RWPE2 (cell line): ENCODE data around the gene GET4.
"Not testable (repeated sequence)": the region's sequence is repeated elsewhere in the genome, so short reads cannot be mapped to it uniquely, and the experiment has no call there.

Experiments
- ATAC-seq: fragments of 200-7000 bp; cut with Tn5 transposase; 3 replicates; pipeline ENCODE4 v1.9.1; 2021; ENCODE audit warnings: low read depth
- DNase-seq: peaks from one replicate; pipeline ENCODE4 v3.0.0-alpha.2; 2020; ENCODE audit warnings: low spot score
- H3K27ac ChIP-seq: fragments of 450-650 bp; 2 replicates; pipeline ENCODE4 v1.5.1; 2017; ENCODE audit warnings: mild to moderate bottlenecking; ENCODE audit not compliant: poor library complexity, severe bottlenecking
- H3K27me3 ChIP-seq: fragments of 250-450 bp; sonication (Bioruptor Pico); 2 replicates; pipeline ENCODE4 v1.5.1; 2021; ENCODE audit warnings: mild to moderate bottlenecking, moderate library complexity; ENCODE audit not compliant: insufficient read depth, poor library complexity, severe bottlenecking
- H3K36me3 ChIP-seq: fragments of 250-450 bp; sonication (Bioruptor Pico); 2 replicates; pipeline ENCODE4 v1.5.1; 2020; ENCODE audit warnings: low read depth, mild to moderate bottlenecking, moderate library complexity
- H3K4me1 ChIP-seq: fragments of 250-450 bp; sonication (Bioruptor Pico); 2 replicates; pipeline ENCODE4 v1.5.1; 2021; ENCODE audit warnings: mild to moderate bottlenecking, moderate library complexity; ENCODE audit not compliant: insufficient read depth, poor library complexity, severe bottlenecking
- H3K4me3 ChIP-seq: fragments of 250-450 bp; sonication (Bioruptor Pico); 2 replicates; pipeline ENCODE4 v1.5.1; 2021; ENCODE audit warnings: mild to moderate bottlenecking, moderate library complexity; ENCODE audit not compliant: severe bottlenecking
- H3K9me3 ChIP-seq: fragments of 250-450 bp; sonication (Bioruptor Pico); 2 replicates; pipeline ENCODE4 v1.5.1; 2021; ENCODE audit warnings: mild to moderate bottlenecking, moderate library complexity; ENCODE audit not compliant: severe bottlenecking
- TF ChIP-seq, protein P1 (sequence below): fragments of 450-650 bp; IDR thresholded peaks from one replicate; pipeline ENCODE4 v1.5.1; 2017; ENCODE audit warnings: mild to moderate bottlenecking, moderate library complexity; ENCODE audit not compliant: poor library complexity, severe bottlenecking

GET4 gene

GRCh38 chr7:867001-867405, 9.4 kb upstream of the GET4 start:
- peaks cover 75% of the 10 kb centered on the region for H3K36me3 ChIP-seq
- DNase-seq (no peak), ATAC-seq (no peak)
- no peaks in the 10 kb centered on the region for H3K27me3 ChIP-seq
- H3K4me1 ChIP-seq = peaks cover 5% of the 10 kb centered on the region
- H3K4me3 ChIP-seq = no peak overlapping the region
- no peaks in the 10 kb centered on the region for H3K9me3 ChIP-seq
- TF ChIP-seq, protein P1, sequence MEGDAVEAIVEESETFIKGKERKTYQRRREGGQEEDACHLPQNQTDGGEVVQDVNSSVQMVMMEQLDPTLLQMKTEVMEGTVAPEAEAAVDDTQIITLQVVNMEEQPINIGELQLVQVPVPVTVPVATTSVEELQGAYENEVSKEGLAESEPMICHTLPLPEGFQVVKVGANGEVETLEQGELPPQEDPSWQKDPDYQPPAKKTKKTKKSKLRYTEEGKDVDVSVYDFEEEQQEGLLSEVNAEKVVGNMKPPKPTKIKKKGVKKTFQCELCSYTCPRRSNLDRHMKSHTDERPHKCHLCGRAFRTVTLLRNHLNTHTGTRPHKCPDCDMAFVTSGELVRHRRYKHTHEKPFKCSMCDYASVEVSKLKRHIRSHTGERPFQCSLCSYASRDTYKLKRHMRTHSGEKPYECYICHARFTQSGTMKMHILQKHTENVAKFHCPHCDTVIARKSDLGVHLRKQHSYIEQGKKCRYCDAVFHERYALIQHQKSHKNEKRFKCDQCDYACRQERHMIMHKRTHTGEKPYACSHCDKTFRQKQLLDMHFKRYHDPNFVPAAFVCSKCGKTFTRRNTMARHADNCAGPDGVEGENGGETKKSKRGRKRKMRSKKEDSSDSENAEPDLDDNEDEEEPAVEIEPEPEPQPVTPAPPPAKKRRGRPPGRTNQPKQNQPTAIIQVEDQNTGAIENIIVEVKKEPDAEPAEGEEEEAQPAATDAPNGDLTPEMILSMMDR = no peak
- peak overlapping the region; percentile 36 for H3K27ac ChIP-seq

DNA sequence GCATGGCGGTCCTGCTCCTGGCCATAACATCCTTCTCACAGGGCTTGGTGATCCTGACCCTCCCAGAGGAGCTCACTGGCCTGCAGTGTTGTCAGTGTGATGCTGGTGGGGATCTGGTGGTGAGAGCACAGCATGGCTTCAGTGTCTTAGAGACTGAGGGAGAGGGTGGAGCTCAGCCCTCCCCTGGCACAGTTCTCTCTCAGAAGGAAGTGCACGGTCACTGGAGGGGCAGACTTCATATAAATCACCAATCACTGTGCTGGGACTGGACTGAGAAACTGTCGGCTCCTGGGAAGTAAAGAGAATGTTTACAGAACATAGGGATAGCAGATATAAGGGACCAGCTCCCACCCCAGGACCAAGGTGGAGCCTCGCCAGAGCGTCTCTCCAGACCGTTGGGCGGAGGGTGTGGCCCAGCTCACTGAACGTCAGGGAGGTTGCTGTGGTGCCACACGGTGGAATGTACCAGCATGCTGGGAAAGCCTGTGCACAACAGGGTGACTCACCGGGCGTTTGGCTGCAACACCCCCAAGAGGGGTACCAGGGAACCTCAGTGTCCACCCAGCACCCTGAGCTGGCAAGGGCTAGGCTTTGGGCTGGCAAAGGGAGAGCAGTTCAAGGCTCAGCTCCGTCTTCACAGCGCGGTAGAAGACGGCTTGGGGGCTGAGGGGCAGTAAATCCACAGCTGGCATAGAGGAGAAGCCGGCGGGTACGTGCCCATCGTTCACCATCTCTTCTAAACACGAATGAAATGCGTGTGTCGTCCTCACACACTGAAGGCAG, 8.8 kb upstream of the GET4 start:
- peak; percentile 91 for ATAC-seq
- H3K36me3 ChIP-seq = peaks cover 75% of the 10 kb centered on the region

DNA sequence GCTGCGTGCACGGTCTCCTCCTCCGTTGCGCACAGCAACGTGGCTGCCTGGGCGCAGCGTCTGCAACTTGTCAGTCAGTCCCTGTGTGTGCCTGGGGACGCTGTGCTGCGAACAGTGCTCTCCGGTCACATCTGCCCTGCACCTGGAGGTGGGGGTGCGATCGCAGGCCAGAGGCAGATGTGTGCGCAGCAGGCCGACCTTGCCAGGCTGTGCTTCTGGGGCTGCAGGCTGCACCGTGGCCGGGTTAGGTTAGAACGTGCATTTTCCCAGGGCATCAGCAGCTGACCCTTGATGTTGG, 8.2 kb upstream of the GET4 start:
- peak overlapping the region; percentile 36 for H3K27ac ChIP-seq

More for the DNA sequence above, 8.8 kb upstream of the GET4 start:
- Histone ChIP-seq H3K4me3 (no peak overlapping the region), H3K4me1 (peaks cover 5% of the 10 kb centered on the region), H3K27me3 (no peaks in the 10 kb centered on the region), H3K27ac (peak overlapping the region; percentile 36), H3K9me3 (no peaks in the 10 kb centered on the region)
- DNase-seq = no peak
- TF ChIP-seq, protein P1 = peak; percentile 10

DNA sequence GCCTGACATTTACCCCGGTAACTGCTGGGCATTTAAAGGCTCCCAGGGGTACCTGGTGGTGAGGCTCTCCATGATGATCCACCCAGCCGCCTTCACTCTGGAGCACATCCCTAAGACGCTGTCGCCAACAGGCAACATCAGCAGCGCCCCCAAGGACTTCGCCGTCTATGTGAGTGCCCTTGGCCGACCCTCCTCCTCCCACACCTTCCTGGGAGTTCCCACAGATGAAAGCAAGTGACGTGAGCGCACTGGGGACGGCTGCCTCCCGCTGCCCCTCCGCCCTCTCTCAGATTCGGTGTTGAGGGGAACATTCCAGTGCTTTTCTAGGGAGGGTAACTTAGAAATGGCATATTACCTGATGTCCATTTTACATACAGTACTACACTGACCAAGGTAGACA, 7.0 kb upstream of the GET4 start:
- Histone ChIP-seq H3K27me3 (no peaks in the 10 kb centered on the region), H3K4me1 (peaks cover 9% of the 10 kb centered on the region), H3K9me3 (no peaks in the 10 kb centered on the region), H3K36me3 (peaks cover 80% of the 10 kb centered on the region), H3K27ac (no peak overlapping the region), H3K4me3 (no peak overlapping the region)
- ATAC-seq = no peak
- TF ChIP-seq, protein P1 = no peak
- no peak for DNase-seq

More for the DNA sequence above, 8.2 kb upstream of the GET4 start:
- TF ChIP-seq, protein P1 = no peak
- H3K4me1 ChIP-seq = peaks cover 5% of the 10 kb centered on the region
- H3K9me3 ChIP-seq = no peaks in the 10 kb centered on the region
- no peaks in the 10 kb centered on the region for H3K27me3 ChIP-seq
- H3K4me3 ChIP-seq = no peak overlapping the region
- ATAC-seq (no peak; the same call in 2 of the 3 replicates), DNase-seq (no peak)
- H3K36me3 ChIP-seq = peaks cover 77% of the 10 kb centered on the region

GRCh38 chr7:871900-872537, 4.3 kb upstream of the GET4 start:
- peaks cover 71% of the 10 kb centered on the region for H3K36me3 ChIP-seq
- H3K27ac ChIP-seq = no peak overlapping the region

GRCh38 chr7:872685-873084, 3.7 kb upstream of the GET4 start:
- not testable (repeated sequence) for ATAC-seq, H3K27ac ChIP-seq, H3K4me3 ChIP-seq, H3K27me3 ChIP-seq, H3K9me3 ChIP-seq, DNase-seq, H3K4me1 ChIP-seq
- peaks cover 64% of the 10 kb centered on the region for H3K36me3 ChIP-seq

More at GRCh38 chr7:871900-872537, 4.3 kb upstream of the GET4 start:
- ATAC-seq (no peak), DNase-seq (no peak)
- TF ChIP-seq, protein P1 = no peak
- H3K27me3 ChIP-seq = no peaks in the 10 kb centered on the region
- no peaks in the 10 kb centered on the region for H3K9me3 ChIP-seq
- H3K4me1 ChIP-seq = peaks cover 9% of the 10 kb centered on the region
- H3K4me3 ChIP-seq = no peak overlapping the region
